ENCODE measurements around the gene S1PR5. TPM values are rescaled to one million over a fixed set of nuclear protein-coding genes. Genes with fewer than 3 reads are reported as not detected.

The S1PR5 gene
- total and polyA plus RNA-seq, 9 of the 15 experiments (the other 6 are each of a cell fraction or from before 2014, with no cell fraction given): 0.03 to 0.54 (median 0.35) TPM; not detected in 4

DNA sequence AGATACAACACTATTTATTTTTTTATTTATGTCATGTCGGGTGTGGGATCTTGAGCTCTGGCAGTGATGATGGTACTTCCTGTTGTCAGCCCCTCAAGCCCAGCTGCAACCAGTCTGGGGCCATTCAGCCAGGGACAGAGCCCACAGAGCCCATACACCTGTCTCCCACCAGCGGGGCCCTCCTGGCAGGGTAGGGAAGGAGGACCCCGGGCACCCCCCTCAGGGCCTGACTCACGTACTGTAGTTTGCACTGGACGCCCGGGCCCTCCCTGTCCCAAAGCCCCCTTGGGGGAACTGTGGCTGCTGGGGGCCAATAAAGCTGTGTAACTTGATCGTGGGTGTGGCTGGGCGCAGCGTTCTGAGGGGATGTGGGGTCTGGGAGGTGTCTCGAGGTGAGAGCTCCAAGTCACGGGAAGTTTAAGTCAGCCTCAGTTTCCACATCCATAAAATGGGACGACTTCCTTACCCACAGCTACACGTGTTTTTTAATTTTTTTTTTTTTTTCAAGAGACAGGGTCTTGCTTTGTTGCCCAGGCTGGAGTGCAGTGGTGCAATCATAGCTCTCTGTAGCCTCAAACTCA, 35.9 kb upstream of the S1PR5 start (continued):
- TF ChIP-seq MYC (IDR thresholded peaks at IDR 0.05; ENCODE audit: low read depth, low read length) (no peak), MYC (CRISPR knock-in tag; IDR thresholded peaks at IDR 0.05; ENCODE audit: borderline replicate concordance, low read depth) (no peak), ZNF583 (CRISPR knock-in tag; IDR thresholded peaks at IDR 0.05) (no peak), IRF2 (CRISPR knock-in tag; IDR thresholded peaks at IDR 0.05) (no peak), RBM25 (IDR thresholded peaks at IDR 0.05; ENCODE audit: low read depth, low read length, severe bottlenecking) (peak; percentile 87), CREBBP (IDR thresholded peaks at IDR 0.05; ENCODE audit: low read depth, low read length) (no peak), EGR1 (conservative IDR thresholded peaks at IDR 0.05) (no peak), SUPT5H (IDR thresholded peaks at IDR 0.05) (peak; percentile 29; the same call in 1 of the 2 replicates), ZC3H4 (CRISPR knock-in tag; IDR thresholded peaks at IDR 0.05; ENCODE audit: borderline replicate concordance) (no peak), SAFB2 (IDR thresholded peaks at IDR 0.05; ENCODE audit: borderline replicate concordance, low read depth, low read length, severe bottlenecking) (no peak), PRMT5 (CRISPR knock-in tag; IDR thresholded peaks at IDR 0.05) (no peak)
- TF ChIP-seq, protein P1, sequence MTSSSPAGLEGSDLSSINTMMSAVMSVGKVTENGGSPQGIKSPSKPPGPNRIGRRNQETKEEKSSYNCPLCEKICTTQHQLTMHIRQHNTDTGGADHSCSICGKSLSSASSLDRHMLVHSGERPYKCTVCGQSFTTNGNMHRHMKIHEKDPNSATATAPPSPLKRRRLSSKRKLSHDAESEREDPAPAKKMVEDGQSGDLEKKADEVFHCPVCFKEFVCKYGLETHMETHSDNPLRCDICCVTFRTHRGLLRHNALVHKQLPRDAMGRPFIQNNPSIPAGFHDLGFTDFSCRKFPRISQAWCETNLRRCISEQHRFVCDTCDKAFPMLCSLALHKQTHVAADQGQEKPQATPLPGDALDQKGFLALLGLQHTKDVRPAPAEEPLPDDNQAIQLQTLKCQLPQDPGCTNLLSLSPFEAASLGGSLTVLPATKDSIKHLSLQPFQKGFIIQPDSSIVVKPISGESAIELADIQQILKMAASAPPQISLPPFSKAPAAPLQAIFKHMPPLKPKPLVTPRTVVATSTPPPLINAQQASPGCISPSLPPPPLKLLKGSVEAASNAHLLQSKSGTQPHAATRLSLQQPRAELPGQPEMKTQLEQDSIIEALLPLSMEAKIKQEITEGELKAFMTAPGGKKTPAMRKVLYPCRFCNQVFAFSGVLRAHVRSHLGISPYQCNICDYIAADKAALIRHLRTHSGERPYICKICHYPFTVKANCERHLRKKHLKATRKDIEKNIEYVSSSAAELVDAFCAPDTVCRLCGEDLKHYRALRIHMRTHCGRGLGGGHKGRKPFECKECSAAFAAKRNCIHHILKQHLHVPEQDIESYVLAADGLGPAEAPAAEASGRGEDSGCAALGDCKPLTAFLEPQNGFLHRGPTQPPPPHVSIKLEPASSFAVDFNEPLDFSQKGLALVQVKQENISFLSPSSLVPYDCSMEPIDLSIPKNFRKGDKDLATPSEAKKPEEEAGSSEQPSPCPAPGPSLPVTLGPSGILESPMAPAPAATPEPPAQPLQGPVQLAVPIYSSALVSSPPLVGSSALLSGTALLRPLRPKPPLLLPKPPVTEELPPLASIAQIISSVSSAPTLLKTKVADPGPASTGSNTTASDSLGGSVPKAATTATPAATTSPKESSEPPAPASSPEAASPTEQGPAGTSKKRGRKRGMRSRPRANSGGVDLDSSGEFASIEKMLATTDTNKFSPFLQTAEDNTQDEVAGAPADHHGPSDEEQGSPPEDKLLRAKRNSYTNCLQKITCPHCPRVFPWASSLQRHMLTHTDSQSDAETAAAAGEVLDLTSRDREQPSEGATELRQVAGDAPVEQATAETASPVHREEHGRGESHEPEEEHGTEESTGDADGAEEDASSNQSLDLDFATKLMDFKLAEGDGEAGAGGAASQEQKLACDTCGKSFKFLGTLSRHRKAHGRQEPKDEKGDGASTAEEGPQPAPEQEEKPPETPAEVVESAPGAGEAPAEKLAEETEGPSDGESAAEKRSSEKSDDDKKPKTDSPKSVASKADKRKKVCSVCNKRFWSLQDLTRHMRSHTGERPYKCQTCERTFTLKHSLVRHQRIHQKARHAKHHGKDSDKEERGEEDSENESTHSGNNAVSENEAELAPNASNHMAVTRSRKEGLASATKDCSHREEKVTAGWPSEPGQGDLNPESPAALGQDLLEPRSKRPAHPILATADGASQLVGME (CRISPR knock-in tag; IDR thresholded peaks at IDR 0.05): no peak
- TF ChIP-seq, protein P2, sequence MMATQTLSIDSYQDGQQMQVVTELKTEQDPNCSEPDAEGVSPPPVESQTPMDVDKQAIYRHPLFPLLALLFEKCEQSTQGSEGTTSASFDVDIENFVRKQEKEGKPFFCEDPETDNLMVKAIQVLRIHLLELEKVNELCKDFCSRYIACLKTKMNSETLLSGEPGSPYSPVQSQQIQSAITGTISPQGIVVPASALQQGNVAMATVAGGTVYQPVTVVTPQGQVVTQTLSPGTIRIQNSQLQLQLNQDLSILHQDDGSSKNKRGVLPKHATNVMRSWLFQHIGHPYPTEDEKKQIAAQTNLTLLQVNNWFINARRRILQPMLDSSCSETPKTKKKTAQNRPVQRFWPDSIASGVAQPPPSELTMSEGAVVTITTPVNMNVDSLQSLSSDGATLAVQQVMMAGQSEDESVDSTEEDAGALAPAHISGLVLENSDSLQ (IDR thresholded peaks at IDR 0.05): no peak
- TF ChIP-seq, protein P3, sequence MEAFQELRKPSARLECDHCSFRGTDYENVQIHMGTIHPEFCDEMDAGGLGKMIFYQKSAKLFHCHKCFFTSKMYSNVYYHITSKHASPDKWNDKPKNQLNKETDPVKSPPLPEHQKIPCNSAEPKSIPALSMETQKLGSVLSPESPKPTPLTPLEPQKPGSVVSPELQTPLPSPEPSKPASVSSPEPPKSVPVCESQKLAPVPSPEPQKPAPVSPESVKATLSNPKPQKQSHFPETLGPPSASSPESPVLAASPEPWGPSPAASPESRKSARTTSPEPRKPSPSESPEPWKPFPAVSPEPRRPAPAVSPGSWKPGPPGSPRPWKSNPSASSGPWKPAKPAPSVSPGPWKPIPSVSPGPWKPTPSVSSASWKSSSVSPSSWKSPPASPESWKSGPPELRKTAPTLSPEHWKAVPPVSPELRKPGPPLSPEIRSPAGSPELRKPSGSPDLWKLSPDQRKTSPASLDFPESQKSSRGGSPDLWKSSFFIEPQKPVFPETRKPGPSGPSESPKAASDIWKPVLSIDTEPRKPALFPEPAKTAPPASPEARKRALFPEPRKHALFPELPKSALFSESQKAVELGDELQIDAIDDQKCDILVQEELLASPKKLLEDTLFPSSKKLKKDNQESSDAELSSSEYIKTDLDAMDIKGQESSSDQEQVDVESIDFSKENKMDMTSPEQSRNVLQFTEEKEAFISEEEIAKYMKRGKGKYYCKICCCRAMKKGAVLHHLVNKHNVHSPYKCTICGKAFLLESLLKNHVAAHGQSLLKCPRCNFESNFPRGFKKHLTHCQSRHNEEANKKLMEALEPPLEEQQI (IDR thresholded peaks at IDR 0.05): no peak
- TF ChIP-seq, protein P4, sequence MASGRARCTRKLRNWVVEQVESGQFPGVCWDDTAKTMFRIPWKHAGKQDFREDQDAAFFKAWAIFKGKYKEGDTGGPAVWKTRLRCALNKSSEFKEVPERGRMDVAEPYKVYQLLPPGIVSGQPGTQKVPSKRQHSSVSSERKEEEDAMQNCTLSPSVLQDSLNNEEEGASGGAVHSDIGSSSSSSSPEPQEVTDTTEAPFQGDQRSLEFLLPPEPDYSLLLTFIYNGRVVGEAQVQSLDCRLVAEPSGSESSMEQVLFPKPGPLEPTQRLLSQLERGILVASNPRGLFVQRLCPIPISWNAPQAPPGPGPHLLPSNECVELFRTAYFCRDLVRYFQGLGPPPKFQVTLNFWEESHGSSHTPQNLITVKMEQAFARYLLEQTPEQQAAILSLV (tag; IDR thresholded peaks at IDR 0.05): no peak
- TF ChIP-seq, protein P5, sequence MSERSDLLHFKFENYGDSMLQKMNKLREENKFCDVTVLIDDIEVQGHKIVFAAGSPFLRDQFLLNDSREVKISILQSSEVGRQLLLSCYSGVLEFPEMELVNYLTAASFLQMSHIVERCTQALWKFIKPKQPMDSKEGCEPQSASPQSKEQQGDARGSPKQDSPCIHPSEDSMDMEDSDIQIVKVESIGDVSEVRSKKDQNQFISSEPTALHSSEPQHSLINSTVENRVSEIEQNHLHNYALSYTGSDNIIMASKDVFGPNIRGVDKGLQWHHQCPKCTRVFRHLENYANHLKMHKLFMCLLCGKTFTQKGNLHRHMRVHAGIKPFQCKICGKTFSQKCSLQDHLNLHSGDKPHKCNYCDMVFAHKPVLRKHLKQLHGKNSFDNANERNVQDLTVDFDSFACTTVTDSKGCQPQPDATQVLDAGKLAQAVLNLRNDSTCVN (CRISPR knock-in tag; IDR thresholded peaks at IDR 0.05): no peak

Data from K562 (cell line).